HepG2 (cell line): ENCODE measurements around the gene ADPGK.

Experiments
- CTCF ChIP-seq: sonication (generic); formaldehyde crosslinking; IDR thresholded peaks from 2 replicates; pipeline ENCODE4 v1.5.0; 2020; ENCODE audit warnings: mild to moderate bottlenecking, missing genetic modification reagents, moderate library complexity
- GABPA ChIP-seq, 2 experiments: IDR thresholded peaks; 2 replicates each; pipeline ENCODE4 v1.6.1; 2011 to 2016; ENCODE audit warnings: low read depth in 2 of 2, low read length in 1 of 2, missing biosample characterization in 1 of 2, missing genetic modification characterization in 1 of 2
- ISX ChIP-seq: sonication (generic); formaldehyde crosslinking; conservative IDR thresholded peaks from 2 replicates; pipeline ENCODE4 v1.5.0; 2020; ENCODE audit warnings: missing genetic modification reagents
- KLF6 ChIP-seq: IDR thresholded peaks from 2 replicates; pipeline ENCODE4 v1.8.0; 2016; ENCODE audit warnings: missing biosample characterization, missing genetic modification reagents
- NR2F2 ChIP-seq: IDR thresholded peaks from 2 replicates; pipeline ENCODE4 v1.6.1; 2012; ENCODE audit warnings: low read depth, inconsistent platforms, borderline replicate concordance
- POLR2A ChIP-seq, 2 experiments: IDR thresholded peaks; 2 replicates each; pipeline ENCODE4 v1.6.1; 2011; ENCODE audit warnings: low read depth in 2 of 2, low read length in 2 of 2, mild to moderate bottlenecking in 1 of 2, moderate library complexity in 1 of 2; ENCODE audit not compliant: insufficient read depth in 1 of 2
- RFX5 ChIP-seq: IDR thresholded peaks from 2 replicates; pipeline ENCODE4 v1.6.1; 2011; ENCODE audit warnings: low read depth, low read length, improper control_type of control experiment
- SMC3 ChIP-seq: IDR thresholded peaks from 2 replicates; pipeline ENCODE4 v1.6.1; 2011; ENCODE audit warnings: low read length, improper control_type of control experiment
- SNAI1 ChIP-seq: sonication (generic); formaldehyde crosslinking; IDR thresholded peaks from 2 replicates; pipeline ENCODE4 v1.5.0; 2020; ENCODE audit warnings: mild to moderate bottlenecking, missing genetic modification reagents, borderline replicate concordance
- SP4 ChIP-seq: sonication (generic); formaldehyde crosslinking; IDR thresholded peaks from 2 replicates; pipeline ENCODE4 v1.8.1; 2023; ENCODE audit warnings: mild to moderate bottlenecking, missing genetic modification reagents
- TOPORS ChIP-seq: sonication (generic); formaldehyde crosslinking; IDR thresholded peaks from 2 replicates; pipeline ENCODE4 v1.8.0; 2023; ENCODE audit warnings: mild to moderate bottlenecking, missing genetic modification reagents
- ZNF275 ChIP-seq: sonication (generic); formaldehyde crosslinking; IDR thresholded peaks from 2 replicates; pipeline ENCODE4 v1.8.0; 2022; ENCODE audit warnings: missing genetic modification reagents, mild to moderate bottlenecking, inconsistent platforms, borderline replicate concordance
- ZNF33A ChIP-seq: sonication (generic); formaldehyde crosslinking; IDR thresholded peaks from 2 replicates; pipeline ENCODE4 v1.5.1; 2020; ENCODE audit warnings: missing genetic modification reagents, mild to moderate bottlenecking, moderate library complexity, borderline replicate concordance
- ZXDC ChIP-seq: sonication (generic); formaldehyde crosslinking; IDR thresholded peaks from 2 replicates; pipeline ENCODE4 v1.5.0; 2020; ENCODE audit warnings: mild to moderate bottlenecking, missing genetic modification reagents

- TF ChIP-seq SMC3 (no peak), KLF6 (no peak), TOPORS (CRISPR knock-in tag) (no peak), ZNF275 (CRISPR knock-in tag) (no peak), POLR2A (IDR thresholded peaks at IDR 0.05; ENCODE audit: insufficient read depth in 1 of 2, low read depth in 2 of 2, low read length in 2 of 2) (no peak), NR2F2 (no peak), RFX5 (no peak), ZNF33A (CRISPR knock-in tag) (no peak), CTCF (no peak), SP4 (no peak), ZXDC (CRISPR knock-in tag) (no peak), SNAI1 (CRISPR knock-in tag) (no peak), GABPA (IDR thresholded peaks at IDR 0.05; ENCODE audit: low read depth, low read length) (no peak), GABPA (CRISPR knock-in tag; IDR thresholded peaks at IDR 0.05; ENCODE audit: low read depth) (no peak), ISX (CRISPR knock-in tag) (no peak)
Measured at GRCh38 chr15:72825829-72826228, 42.3 kb upstream of the ADPGK start.
